Testis (tissue), 3 donors: Measurements from ENCODE around the gene ELMO1. TPM values are rescaled to one million over a fixed set of nuclear protein-coding genes. Genes with fewer than 3 reads are reported as not detected.

Source experiments
- DNase-seq: peaks from one replicate; pipeline ENCODE4 v3.0.0-alpha.2; 2019
- H3K27ac ChIP-seq, 2 donors: fragments of 200-600 bp; sonication (generic); one replicate each; pipeline ENCODE4 v1.5.1; 2019
- H3K27me3 ChIP-seq: fragments of 200-600 bp; sonication (generic); one replicate; pipeline ENCODE4 v1.5.1; 2019
- H3K36me3 ChIP-seq: fragments of 200-600 bp; sonication (generic); one replicate; pipeline ENCODE4 v1.5.1; 2017; ENCODE audit warnings: low read depth; ENCODE audit errors: missing control alignments
- H3K4me1 ChIP-seq: fragments of 200-600 bp; sonication (generic); one replicate; pipeline ENCODE4 v1.5.1; 2019
- H3K4me3 ChIP-seq, 2 donors: fragments of 200-600 bp; sonication (generic); one replicate each; pipeline ENCODE4 v1.5.1; 2017 to 2019
- H3K9me3 ChIP-seq: fragments of 200-600 bp; sonication (generic); one replicate; pipeline ENCODE4 v1.5.1; 2017
- CTCF ChIP-seq, 3 experiments: fragments of 450-650 bp in 2 of 3; fragments of 200-600 bp in 1 of 3; sonication (generic) in 1 of 3; IDR thresholded peaks; one replicate each; pipeline ENCODE4 v1.5.1; 2016 to 2019; ENCODE audit warnings: antibody characterized with exemption in 3 of 3, mild to moderate bottlenecking in 2 of 3, moderate library complexity in 1 of 3
- POLR2A ChIP-seq: fragments of 450-650 bp; IDR thresholded peaks from one replicate; pipeline ENCODE4 v1.6.1; 2017; ENCODE audit warnings: antibody characterized with exemption, mild to moderate bottlenecking, moderate library complexity
- WGBS, 2 donors: methylation state at CpG; one replicate each; pipeline ENCODE4 v1.1.5; 2018; 5-methylcytosine and 5-hydroxymethylcytosine counted together
- intact Hi-C: fragments of 100-400 bp; cut with DNase I; formaldehyde crosslinking; loops from one replicate; pipeline ENCODE4 v1.15.1; 2023; ENCODE audit warnings: low total_unique reads
- polyA plus RNA-seq: library from polyadenylated mRNA; stranded (reverse); fragments of 350-450 nt; fragmentation: Illumina TruSeq; extraction: RNeasy Lipid Tissue Mini Kit (QIAGEN cat#74804); gene quantifications from one replicate; pipeline ENCODE4 v1.2.3, GENCODE V29; 2014; ENCODE audit warnings: low read depth, low replicate concordance; ENCODE audit not compliant: insufficient read depth
- total RNA-seq, 2 donors: library from RNA; depleted of rRNA; stranded (reverse); fragments of >200 nt; gene quantifications; one replicate each; pipeline ENCODE4 v1.2.3, GENCODE V29; 2016

The ELMO1 gene
- total and polyA plus RNA-seq, 3 donors from 2014 or later: 12.9 to 47.2 (median 36.5) TPM

- no peak for TF ChIP-seq CTCF (IDR thresholded peaks at IDR 0.05)
- no peak for TF ChIP-seq POLR2A
- H3K36me3 ChIP-seq: no peaks in the 10 kb centered on the region
- no peaks in the 10 kb centered on the region for H3K4me1 ChIP-seq
- DNase-seq: no peak
- no peaks in the 10 kb centered on the region for H3K27me3 ChIP-seq
- H3K4me3 ChIP-seq: no peak overlapping the region
- H3K9me3 ChIP-seq: no peaks in the 10 kb centered on the region
- H3K27ac ChIP-seq: no peak overlapping the region
- intact Hi-C loops: no loop called here
Measured at GRCh38 chr7:37038706-37039105, 410.0 kb downstream of the ELMO1 start.

- Histone ChIP-seq H3K27me3 (no peaks in the 10 kb centered on the region), H3K27ac (no peak overlapping the region), H3K4me1 (peaks cover 3% of the 10 kb centered on the region), H3K9me3 (no peaks in the 10 kb centered on the region), H3K36me3 (no peaks in the 10 kb centered on the region), H3K4me3 (no peak overlapping the region)
- WGBS, 2 donors: 74 to 91% methylated on average over 5 of the region's 5 CpGs
- DNase-seq: no peak
- intact Hi-C loops: no loop called here
- TF ChIP-seq POLR2A: no peak
Measured at GRCh38 chr7:37037286-37037685, 411.4 kb downstream of the ELMO1 start.

- Histone ChIP-seq H3K36me3 (no peaks in the 10 kb centered on the region), H3K4me1 (peaks cover 4% of the 10 kb centered on the region), H3K27ac (no peak overlapping the region), H3K4me3 (no peak overlapping the region), H3K9me3 (no peaks in the 10 kb centered on the region), H3K27me3 (no peaks in the 10 kb centered on the region)
- TF ChIP-seq POLR2A (no peak), CTCF (IDR thresholded peaks at IDR 0.05) (no peak)
- intact Hi-C loops: no loop called here
- no peak for DNase-seq
Measured at GRCh38 chr7:37035631-37036030, 413.0 kb downstream of the ELMO1 start.

- Histone ChIP-seq H3K27ac (no peak overlapping the region), H3K4me1 (peaks cover 4% of the 10 kb centered on the region), H3K9me3 (no peaks in the 10 kb centered on the region), H3K4me3 (no peak overlapping the region), H3K27me3 (no peaks in the 10 kb centered on the region), H3K36me3 (no peaks in the 10 kb centered on the region)
- DNase-seq: no peak
- intact Hi-C loops: no loop called here
- TF ChIP-seq POLR2A (no peak), CTCF (IDR thresholded peaks at IDR 0.05) (no peak)
- 89 to 91% methylated on average over 8 of the region's 8 CpGs for WGBS, 2 donors
Measured at GRCh38 chr7:37033141-37033540, 415.5 kb downstream of the ELMO1 start.

GRCh38 chr7:37032258-37032601 is 416.4 kb downstream of the ELMO1 start:
- intact Hi-C loops: no loop called here
- peak overlapping the region in 1 of 2 donors; percentile 5 for H3K27ac ChIP-seq
- H3K4me3 ChIP-seq: no peak overlapping the region
- WGBS, 2 donors: 87 to 98% methylated on average over 4 of the region's 4 CpGs
- H3K27me3 ChIP-seq: no peaks in the 10 kb centered on the region
- DNase-seq: no peak
- H3K36me3 ChIP-seq: no peaks in the 10 kb centered on the region
- no peaks in the 10 kb centered on the region for H3K9me3 ChIP-seq
- no peak for TF ChIP-seq POLR2A
- TF ChIP-seq CTCF (IDR thresholded peaks at IDR 0.05): no peak
- H3K4me1 ChIP-seq: peaks cover 4% of the 10 kb centered on the region
